OCI-LY7 (cell line): Measurements from ENCODE around the gene C16orf95.

Experiments used
- EZH2phosphoT487 ChIP-seq: fragments of 200-600 bp; sonication (generic); IDR thresholded peaks from 2 replicates; pipeline ENCODE4 v1.6.1; 2018; ENCODE audit warnings: low read depth, borderline replicate concordance, mild to moderate bottlenecking, mixed run types, antibody characterized with exemption, low read length, moderate library complexity, mixed read lengths
- TF ChIP-seq, protein P1 (sequence below): fragments of 200-600 bp; sonication (generic); conservative IDR thresholded peaks from 2 replicates; pipeline ENCODE4 v1.5.1; 2014; ENCODE audit warnings: mild to moderate bottlenecking, antibody characterized with exemption, low read length, moderate library complexity, mixed read lengths

GRCh38 chr16:87288753-87289362 is 28.3 kb downstream of the C16orf95 start:
- TF ChIP-seq, protein P1, sequence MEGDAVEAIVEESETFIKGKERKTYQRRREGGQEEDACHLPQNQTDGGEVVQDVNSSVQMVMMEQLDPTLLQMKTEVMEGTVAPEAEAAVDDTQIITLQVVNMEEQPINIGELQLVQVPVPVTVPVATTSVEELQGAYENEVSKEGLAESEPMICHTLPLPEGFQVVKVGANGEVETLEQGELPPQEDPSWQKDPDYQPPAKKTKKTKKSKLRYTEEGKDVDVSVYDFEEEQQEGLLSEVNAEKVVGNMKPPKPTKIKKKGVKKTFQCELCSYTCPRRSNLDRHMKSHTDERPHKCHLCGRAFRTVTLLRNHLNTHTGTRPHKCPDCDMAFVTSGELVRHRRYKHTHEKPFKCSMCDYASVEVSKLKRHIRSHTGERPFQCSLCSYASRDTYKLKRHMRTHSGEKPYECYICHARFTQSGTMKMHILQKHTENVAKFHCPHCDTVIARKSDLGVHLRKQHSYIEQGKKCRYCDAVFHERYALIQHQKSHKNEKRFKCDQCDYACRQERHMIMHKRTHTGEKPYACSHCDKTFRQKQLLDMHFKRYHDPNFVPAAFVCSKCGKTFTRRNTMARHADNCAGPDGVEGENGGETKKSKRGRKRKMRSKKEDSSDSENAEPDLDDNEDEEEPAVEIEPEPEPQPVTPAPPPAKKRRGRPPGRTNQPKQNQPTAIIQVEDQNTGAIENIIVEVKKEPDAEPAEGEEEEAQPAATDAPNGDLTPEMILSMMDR, result no peak
- no peak for TF ChIP-seq EZH2phosphoT487
